ENCODE measurements around the gene RNF181. TPM values are rescaled to one million over a fixed set of nuclear protein-coding genes. Genes with fewer than 3 reads are reported as not detected.
A peak's percentile ranks its signal among the peaks of the same experiment; 100 is the strongest.
"Not testable (repeated sequence)": the region's sequence is repeated elsewhere in the genome, so short reads cannot be mapped to it uniquely, and the experiment has no call there.

The RNF181 gene
- total RNA-seq, 1 donor from 2014 or later, result 157 TPM

GRCh38 chr2:85615413-85615728, 19.8 kb downstream of the RNF181 start:
- Histone ChIP-seq H3K27me3 (no peaks in the 10 kb centered on the region), H3K4me1 (peaks cover 0 to 25% of the 10 kb centered on the region in 2 donors), H3K9me3 (no peaks in the 10 kb centered on the region), H3K36me3 (peaks cover 5 to 15% of the 10 kb centered on the region in 2 donors), H3K27ac (peak overlapping the region; percentile 88 to 90), H3K4me3 (peak overlapping the region; percentile 87 to 90)
- TF ChIP-seq, protein P1, sequence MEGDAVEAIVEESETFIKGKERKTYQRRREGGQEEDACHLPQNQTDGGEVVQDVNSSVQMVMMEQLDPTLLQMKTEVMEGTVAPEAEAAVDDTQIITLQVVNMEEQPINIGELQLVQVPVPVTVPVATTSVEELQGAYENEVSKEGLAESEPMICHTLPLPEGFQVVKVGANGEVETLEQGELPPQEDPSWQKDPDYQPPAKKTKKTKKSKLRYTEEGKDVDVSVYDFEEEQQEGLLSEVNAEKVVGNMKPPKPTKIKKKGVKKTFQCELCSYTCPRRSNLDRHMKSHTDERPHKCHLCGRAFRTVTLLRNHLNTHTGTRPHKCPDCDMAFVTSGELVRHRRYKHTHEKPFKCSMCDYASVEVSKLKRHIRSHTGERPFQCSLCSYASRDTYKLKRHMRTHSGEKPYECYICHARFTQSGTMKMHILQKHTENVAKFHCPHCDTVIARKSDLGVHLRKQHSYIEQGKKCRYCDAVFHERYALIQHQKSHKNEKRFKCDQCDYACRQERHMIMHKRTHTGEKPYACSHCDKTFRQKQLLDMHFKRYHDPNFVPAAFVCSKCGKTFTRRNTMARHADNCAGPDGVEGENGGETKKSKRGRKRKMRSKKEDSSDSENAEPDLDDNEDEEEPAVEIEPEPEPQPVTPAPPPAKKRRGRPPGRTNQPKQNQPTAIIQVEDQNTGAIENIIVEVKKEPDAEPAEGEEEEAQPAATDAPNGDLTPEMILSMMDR (IDR thresholded peaks at IDR 0.05), result no peak
- no peak for DNase-seq (ENCODE audit: low spot score in 2 of 2)
- intact Hi-C loops (cut with DNase I), result loop anchor here (10.0 kb wide), 1 partner anchor 489 kb away; the partner anchor contains the start of genes POLR1A and PTCD3

GRCh38 chr2:85617723-85618122, 22.2 kb downstream of the RNF181 start:
- intact Hi-C loops (cut with DNase I), result loop anchor here (2.0 to 10.0 kb wide), 4 partner anchors 33 to 487 kb away; partner anchors contain the start of genes GGCX, POLR1A, PTCD3 and SH2D6
- H3K27ac ChIP-seq; H3K9me3 ChIP-seq; DNase-seq (ENCODE audit: low spot score in 2 of 2); H3K27me3 ChIP-seq: not testable (repeated sequence)
- Histone ChIP-seq H3K4me1 (peaks cover 0 to 15% of the 10 kb centered on the region in 2 donors), H3K36me3 (peaks cover 26 to 38% of the 10 kb centered on the region in 2 donors), H3K4me3 (peak overlapping the region in 1 of 2 donors; percentile 90)

DNA sequence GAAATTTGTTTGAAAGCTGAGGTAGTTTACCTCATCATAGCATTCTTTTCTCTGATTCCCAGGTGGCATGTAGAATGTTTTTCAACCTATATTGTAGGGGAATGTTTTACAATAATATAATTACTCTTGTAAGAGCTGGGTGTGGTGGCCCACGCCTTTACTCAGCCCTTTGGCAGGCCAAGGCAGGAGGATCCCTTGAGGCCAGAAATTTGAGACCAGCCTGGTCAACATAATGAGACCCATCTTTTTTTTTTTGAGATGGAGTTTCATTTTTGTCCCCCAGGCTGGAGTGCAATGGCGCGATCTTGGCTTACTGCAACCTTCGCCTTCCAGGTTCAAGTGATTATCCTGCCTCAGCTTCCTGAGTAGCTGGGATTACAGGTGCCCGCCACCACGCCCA, 24.1 kb downstream of the RNF181 start:
- Histone ChIP-seq H3K9me3 (no peaks in the 10 kb centered on the region), H3K36me3 (peaks cover 45 to 57% of the 10 kb centered on the region in 2 donors)
- TF ChIP-seq, protein P1 (IDR thresholded peaks at IDR 0.05), result no peak

GRCh38 chr2:85621338-85621737, 25.8 kb downstream of the RNF181 start:
- H3K4me3 ChIP-seq, result no peak overlapping the region
- H3K9me3 ChIP-seq, result no peaks in the 10 kb centered on the region
- H3K4me1 ChIP-seq, result peaks cover 0 to 12% of the 10 kb centered on the region in 2 donors
- H3K27ac ChIP-seq, result no peak overlapping the region
- TF ChIP-seq, protein P1 (IDR thresholded peaks at IDR 0.05), result no peak
- intact Hi-C loops (cut with DNase I), result no loop called here
- H3K27me3 ChIP-seq, result no peaks in the 10 kb centered on the region
- peaks cover 62 to 75% of the 10 kb centered on the region in 2 donors for H3K36me3 ChIP-seq
- DNase-seq (ENCODE audit: low spot score in 2 of 2), result no peak

More for the DNA sequence above, 24.1 kb downstream of the RNF181 start:
- Histone ChIP-seq H3K4me1 (peaks cover 0 to 15% of the 10 kb centered on the region in 2 donors), H3K27ac (no peak overlapping the region), H3K4me3 (no peak overlapping the region), H3K27me3 (no peaks in the 10 kb centered on the region)
- intact Hi-C loops (cut with DNase I), result loop anchor here (10.0 kb wide), 1 partner anchor 485 kb away; the partner anchor contains the start of genes POLR1A and PTCD3
- DNase-seq (ENCODE audit: low spot score in 2 of 2), result no peak

DNA sequence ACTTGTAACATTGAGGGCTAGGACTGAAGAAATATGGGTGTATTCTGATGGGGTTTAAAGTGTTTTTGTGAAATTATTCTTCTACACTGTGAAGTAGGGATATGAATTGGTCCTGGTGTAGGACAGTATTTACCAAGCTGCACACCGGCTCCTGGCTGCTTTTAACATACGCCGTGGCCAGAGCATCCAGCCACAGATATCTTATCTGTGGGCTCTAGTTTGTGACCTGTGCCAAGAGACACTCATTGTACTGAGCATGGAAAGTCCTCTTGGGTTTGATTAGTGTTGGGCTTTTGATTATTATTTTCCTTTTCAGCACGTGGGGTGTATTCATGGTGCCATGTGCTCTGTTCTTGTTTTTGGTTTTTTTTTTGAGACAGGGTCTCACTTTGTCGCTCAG, 28.4 kb downstream of the RNF181 start:
- H3K36me3 ChIP-seq, result peaks cover 86 to 100% of the 10 kb centered on the region in 2 donors
- H3K27me3 ChIP-seq, result no peaks in the 10 kb centered on the region
- DNase-seq (ENCODE audit: low spot score in 2 of 2), result no peak
- no peak overlapping the region for H3K27ac ChIP-seq
- H3K4me1 ChIP-seq, result no peaks in the 10 kb centered on the region
- H3K9me3 ChIP-seq, result no peaks in the 10 kb centered on the region
- TF ChIP-seq, protein P1 (IDR thresholded peaks at IDR 0.05), result no peak
- H3K4me3 ChIP-seq, result no peak overlapping the region
- intact Hi-C loops (cut with DNase I), result no loop called here

DNA sequence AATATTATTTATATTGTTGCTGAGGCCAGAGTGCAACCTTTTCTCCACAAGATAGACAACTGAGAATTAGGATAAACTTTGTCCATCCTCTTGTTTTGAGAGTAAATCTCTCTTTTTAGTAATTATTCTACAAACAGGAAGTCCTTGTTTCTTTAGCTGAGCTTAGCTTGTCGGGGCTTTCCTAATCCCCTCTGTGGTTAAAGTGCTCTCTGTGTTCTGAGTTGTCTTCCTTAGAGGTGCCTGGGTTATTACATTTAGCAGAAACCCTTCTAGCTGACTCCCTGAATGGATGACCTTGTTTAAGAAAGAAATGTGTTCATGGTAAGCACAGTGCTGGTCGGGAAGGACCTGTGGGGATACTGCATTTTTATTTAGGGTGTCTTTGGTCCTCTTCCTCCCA, 33.1 kb downstream of the RNF181 start:
- no peak overlapping the region for H3K27ac ChIP-seq
- TF ChIP-seq, protein P1 (IDR thresholded peaks at IDR 0.05), result no peak
- no peak overlapping the region for H3K4me3 ChIP-seq
- intact Hi-C loops (cut with DNase I), result no loop called here
- DNase-seq (ENCODE audit: low spot score in 2 of 2), result no peak
- H3K4me1 ChIP-seq, result no peaks in the 10 kb centered on the region
- no peaks in the 10 kb centered on the region for H3K9me3 ChIP-seq
- H3K36me3 ChIP-seq, result peaks cover 87 to 100% of the 10 kb centered on the region in 2 donors
- H3K27me3 ChIP-seq, result no peaks in the 10 kb centered on the region

Data from ascending aorta (tissue), 2 donors.